ENCODE results near the gene CDK2AP2. TPM values are rescaled to one million over a fixed set of nuclear protein-coding genes. Genes with fewer than 3 reads are reported as not detected.

CDK2AP2 gene
- polyA plus RNA-seq, 1 experiment = 11.7 TPM

- Histone ChIP-seq H3K4me3 (ENCODE audit: low read depth, low read length) (no peak overlapping the region), H3K27me3 (ENCODE audit: control insufficient read depth, insufficient read depth, low read length) (no peaks in the 10 kb centered on the region), H3K9me3 (ENCODE audit: control insufficient read depth, insufficient read depth, low read length) (no peaks in the 10 kb centered on the region; the same call in 1 of the 2 replicates), H3K27ac (ENCODE audit: low read depth, low read length) (no peak overlapping the region)
- ChIA-PET CTCF (no interaction called here), POLR2A (interaction anchor here (1.7 kb wide), 1 partner anchor 17 kb away, joined by 3 read pairs; the partner anchor contains the start of gene AIP)
- TF ChIP-seq, protein P1, sequence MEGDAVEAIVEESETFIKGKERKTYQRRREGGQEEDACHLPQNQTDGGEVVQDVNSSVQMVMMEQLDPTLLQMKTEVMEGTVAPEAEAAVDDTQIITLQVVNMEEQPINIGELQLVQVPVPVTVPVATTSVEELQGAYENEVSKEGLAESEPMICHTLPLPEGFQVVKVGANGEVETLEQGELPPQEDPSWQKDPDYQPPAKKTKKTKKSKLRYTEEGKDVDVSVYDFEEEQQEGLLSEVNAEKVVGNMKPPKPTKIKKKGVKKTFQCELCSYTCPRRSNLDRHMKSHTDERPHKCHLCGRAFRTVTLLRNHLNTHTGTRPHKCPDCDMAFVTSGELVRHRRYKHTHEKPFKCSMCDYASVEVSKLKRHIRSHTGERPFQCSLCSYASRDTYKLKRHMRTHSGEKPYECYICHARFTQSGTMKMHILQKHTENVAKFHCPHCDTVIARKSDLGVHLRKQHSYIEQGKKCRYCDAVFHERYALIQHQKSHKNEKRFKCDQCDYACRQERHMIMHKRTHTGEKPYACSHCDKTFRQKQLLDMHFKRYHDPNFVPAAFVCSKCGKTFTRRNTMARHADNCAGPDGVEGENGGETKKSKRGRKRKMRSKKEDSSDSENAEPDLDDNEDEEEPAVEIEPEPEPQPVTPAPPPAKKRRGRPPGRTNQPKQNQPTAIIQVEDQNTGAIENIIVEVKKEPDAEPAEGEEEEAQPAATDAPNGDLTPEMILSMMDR (IDR thresholded peaks at IDR 0.05; ENCODE audit: low read depth, low read length) = no peak
- DNase-seq (ENCODE audit: low read depth, low spot score) = no peak
Measured at GRCh38 chr11:67499808-67500483, 8.0 kb downstream of the CDK2AP2 start.

- Histone ChIP-seq H3K27ac (ENCODE audit: low read depth, low read length) (no peak overlapping the region), H3K9me3 (ENCODE audit: control insufficient read depth, insufficient read depth, low read length) (no peaks in the 10 kb centered on the region; the same call in 1 of the 2 replicates), H3K4me3 (ENCODE audit: low read depth, low read length) (no peak overlapping the region), H3K27me3 (ENCODE audit: control insufficient read depth, insufficient read depth, low read length) (no peaks in the 10 kb centered on the region)
- ChIA-PET CTCF (no interaction called here), POLR2A (interaction anchor here (1.7 kb wide), 1 partner anchor 16 kb away, joined by 3 read pairs; the partner anchor contains the start of gene AIP)
- TF ChIP-seq, protein P1 (IDR thresholded peaks at IDR 0.05; ENCODE audit: low read depth, low read length) = no peak
- DNase-seq (ENCODE audit: low read depth, low spot score) = no peak
Measured at GRCh38 chr11:67498544-67498972, 9.4 kb downstream of the CDK2AP2 start.

DNA sequence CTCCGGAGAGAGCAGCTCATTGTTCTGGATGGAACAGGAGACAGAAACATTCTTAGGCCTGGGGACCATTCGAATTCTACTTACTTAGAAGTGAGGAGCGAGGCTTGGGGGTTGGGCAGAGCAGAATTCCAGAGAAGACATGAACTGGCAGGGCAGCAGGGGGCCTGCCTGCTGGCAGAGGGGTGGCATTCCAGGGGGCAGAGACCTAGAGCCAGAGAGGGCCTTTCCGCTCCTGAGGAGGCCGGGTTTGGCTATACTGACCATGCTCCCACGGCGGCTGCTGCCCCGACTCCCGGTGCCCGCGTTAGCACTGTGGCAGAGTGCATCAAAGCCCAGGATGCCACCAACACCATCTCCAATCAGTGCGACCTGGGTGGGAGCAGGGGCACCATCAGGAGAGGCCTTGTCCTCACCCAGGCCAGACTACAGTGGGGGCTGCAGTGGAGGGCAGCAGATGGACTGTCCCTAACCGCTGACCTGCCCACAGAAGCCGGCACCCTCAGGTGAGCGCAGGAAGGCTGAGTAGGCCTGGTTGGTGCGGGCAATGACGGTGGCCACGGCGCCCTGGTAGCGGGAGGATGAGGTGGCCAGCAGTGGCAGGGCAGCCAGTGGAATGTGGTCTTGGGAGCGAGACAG lies 10.2 kb downstream of the CDK2AP2 start:
- Histone ChIP-seq H3K4me3 (ENCODE audit: low read depth, low read length) (no peak overlapping the region), H3K27me3 (ENCODE audit: control insufficient read depth, insufficient read depth, low read length) (no peaks in the 10 kb centered on the region), H3K9me3 (ENCODE audit: control insufficient read depth, insufficient read depth, low read length) (no peaks in the 10 kb centered on the region; the same call in 1 of the 2 replicates), H3K27ac (ENCODE audit: low read depth, low read length) (no peak overlapping the region)
- no peak for DNase-seq (ENCODE audit: low read depth, low spot score)
- POLR2A ChIA-PET = interaction anchor here (1.7 kb wide), 1 partner anchor 15 kb away, joined by 3 read pairs; the partner anchor contains the start of gene AIP
- CTCF ChIA-PET = no interaction called here
- TF ChIP-seq, protein P1 (IDR thresholded peaks at IDR 0.05; ENCODE audit: low read depth, low read length) = no peak

GRCh38 chr11:67496113-67496512 lies 11.8 kb downstream of the CDK2AP2 start:
- ChIA-PET CTCF (no interaction called here), POLR2A (no interaction called here)
- H3K9me3 ChIP-seq (ENCODE audit: control insufficient read depth, insufficient read depth, low read length) = no peaks in the 10 kb centered on the region; the same call in 1 of the 2 replicates
- no peaks in the 10 kb centered on the region for H3K27me3 ChIP-seq (ENCODE audit: control insufficient read depth, insufficient read depth, low read length)
- TF ChIP-seq, protein P1 (IDR thresholded peaks at IDR 0.05; ENCODE audit: low read depth, low read length) = no peak
- no peak overlapping the region for H3K4me3 ChIP-seq (ENCODE audit: low read depth, low read length)
- DNase-seq (ENCODE audit: low read depth, low spot score) = no peak
- no peak overlapping the region for H3K27ac ChIP-seq (ENCODE audit: low read depth, low read length)
